Activated naive CD8-positive, alpha-beta T cell treated with anti-CD3 and anti-CD28 coated beads, Interleukin-2, amount 10 ng/mL, durations not matched to agents 7 days and 5 days (primary cell): ENCODE results near the gene SSH3. TPM values are rescaled to one million over a fixed set of nuclear protein-coding genes. Genes with fewer than 3 reads are reported as not detected.
A peak's percentile ranks its signal among the peaks of the same experiment; 100 is the strongest.
"Not testable (repeated sequence)": the region's sequence is repeated elsewhere in the genome, so short reads cannot be mapped to it uniquely, and the experiment has no call there.

Experiments
- ATAC-seq: fragments of 150-1000 bp; cut with Tn5 transposase; one replicate; pipeline ENCODE4 v1.10.0; 2021; ENCODE audit warnings: low read depth, moderate library complexity
- POLR2A ChIA-PET: fragments of 350-600 bp; sonication (Branson Sonifier 250); formaldehyde crosslinking; loops from one replicate; lab custom pipeline; 2021; ENCODE audit warnings: antibody characterized with exemption; lab: Charles Lee
- DNase-seq: peaks from one replicate; pipeline ENCODE4 v3.0.0; 2021
- H3K27ac Mint-ChIP-seq: one replicate; pipeline ENCODE4 v1.8.0; 2022; ENCODE audit warnings: mild to moderate bottlenecking, mixed read lengths
- H3K27me3 Mint-ChIP-seq: one replicate; pipeline ENCODE4 v1.8.0; 2022; ENCODE audit warnings: mild to moderate bottlenecking, moderate library complexity, mixed read lengths
- H3K36me3 Mint-ChIP-seq: one replicate; pipeline ENCODE4 v1.8.0; 2021; ENCODE audit warnings: mild to moderate bottlenecking, mixed read lengths
- H3K4me1 Mint-ChIP-seq: one replicate; pipeline ENCODE4 v1.8.0; 2021; ENCODE audit warnings: mixed read lengths
- H3K4me3 Mint-ChIP-seq: one replicate; pipeline ENCODE4 v1.8.0; 2022; ENCODE audit warnings: mild to moderate bottlenecking, moderate library complexity, mixed read lengths
- H3K9me3 Mint-ChIP-seq: one replicate; pipeline ENCODE4 v1.8.0; 2021; ENCODE audit warnings: mixed read lengths
- total RNA-seq, 2 experiments: library from RNA; stranded (reverse); gene quantifications; one replicate each; pipeline ENCODE4 v1.2.3, GENCODE V29; 2021

The SSH3 gene
- total RNA-seq: 10 to 100 TPM; 24.6 to 27.0 TPM

- Mint-ChIP-seq H3K36me3 (peaks cover 9% of the 10 kb centered on the region), H3K27ac (peak within 1 kb of the TSS; percentile 75), H3K4me1 (peaks cover 8% of the 10 kb centered on the region), H3K4me3 (peak within 1 kb of the TSS; percentile 68), H3K9me3 (no peaks in the 10 kb centered on the region), H3K27me3 (no peaks in the 10 kb centered on the region)
- POLR2A ChIA-PET: interaction anchor here (0.7 to 5.6 kb wide), 15 partner anchors 10 to 63 kb away, joined by 3 to 66 read pairs (median 7); partner anchors contain the start of genes ANKRD13D, GRK2 and POLD4
- DNase-seq (peak; percentile 76), ATAC-seq (peak; percentile 79)
These were observed at the start of gene SSH3 for GRCh38 chr11:67303132-67303834. SSH3 (plus strand) TSS chr11:67303530; CDS start chr11:67303626, 96 bp downstream.

- H3K27me3 Mint-ChIP-seq: no peaks in the 10 kb centered on the region
- peaks cover 42% of the 10 kb centered on the region for H3K4me1 Mint-ChIP-seq
- H3K4me3 Mint-ChIP-seq: peak overlapping the region; percentile 27
- H3K36me3 Mint-ChIP-seq: peaks cover 33% of the 10 kb centered on the region
- H3K27ac Mint-ChIP-seq: peak overlapping the region; percentile 78
- peak; percentile 34 for ATAC-seq
- H3K9me3 Mint-ChIP-seq: no peaks in the 10 kb centered on the region
- DNase-seq: peak; percentile 14
- POLR2A ChIA-PET: interaction anchor here (1.2 to 4.8 kb wide), 6 partner anchors 9 to 64 kb away, joined by 3 to 38 read pairs (median 8); partner anchors contain the start of gene ANKRD13D
These were observed 49.3 kb upstream of the SSH3 start for GRCh38 chr11:67253872-67254624.

- Mint-ChIP-seq H3K36me3 (peaks cover 30% of the 10 kb centered on the region), H3K4me3 (no peak overlapping the region), H3K4me1 (peaks cover 45% of the 10 kb centered on the region), H3K9me3 (no peaks in the 10 kb centered on the region), H3K27me3 (no peaks in the 10 kb centered on the region), H3K27ac (no peak overlapping the region)
- ATAC-seq (no peak), DNase-seq (peak; percentile 17)
- POLR2A ChIA-PET: no interaction called here
These were observed 48.5 kb upstream of the SSH3 start for GRCh38 chr11:67254798-67255197.

- no peak for ATAC-seq
- Mint-ChIP-seq H3K9me3 (no peaks in the 10 kb centered on the region), H3K4me1 (peaks cover 45% of the 10 kb centered on the region), H3K4me3 (no peak overlapping the region), H3K36me3 (peaks cover 29% of the 10 kb centered on the region), H3K27me3 (no peaks in the 10 kb centered on the region), H3K27ac (peak overlapping the region; percentile 22)
- POLR2A ChIA-PET: no interaction called here
- peak; percentile 18 for DNase-seq
These were observed 48.0 kb upstream of the SSH3 start for GRCh38 chr11:67255353-67255752.

- POLR2A ChIA-PET: no interaction called here
- no peak for ATAC-seq
- Mint-ChIP-seq H3K27me3 (no peaks in the 10 kb centered on the region), H3K36me3 (peaks cover 25% of the 10 kb centered on the region), H3K4me3 (no peak overlapping the region), H3K4me1 (peaks cover 43% of the 10 kb centered on the region), H3K9me3 (no peaks in the 10 kb centered on the region), H3K27ac (peak overlapping the region; percentile 22)
- peak; percentile 22 for DNase-seq
These were observed 47.5 kb upstream of the SSH3 start for GRCh38 chr11:67255864-67256263.

- ATAC-seq (no peak), DNase-seq (no peak)
- Mint-ChIP-seq H3K27me3 (no peaks in the 10 kb centered on the region), H3K4me1 (peaks cover 44% of the 10 kb centered on the region), H3K4me3 (no peak overlapping the region), H3K9me3 (no peaks in the 10 kb centered on the region), H3K36me3 (peaks cover 24% of the 10 kb centered on the region), H3K27ac (no peak overlapping the region)
- POLR2A ChIA-PET: no interaction called here
These were observed 46.7 kb upstream of the SSH3 start for GRCh38 chr11:67256477-67257135.

- peaks cover 8% of the 10 kb centered on the region for H3K36me3 Mint-ChIP-seq
- ATAC-seq (no peak), DNase-seq (peak; percentile 14)
- H3K9me3 Mint-ChIP-seq: no peaks in the 10 kb centered on the region
- no peak overlapping the region for H3K4me3 Mint-ChIP-seq
- H3K27me3 Mint-ChIP-seq: no peaks in the 10 kb centered on the region
- no peak overlapping the region for H3K27ac Mint-ChIP-seq
- POLR2A ChIA-PET: no interaction called here
- H3K4me1 Mint-ChIP-seq: peaks cover 39% of the 10 kb centered on the region
These were observed 42.9 kb upstream of the SSH3 start for GRCh38 chr11:67260406-67260805.

GRCh38 chr11:67260885-67261639 lies 42.3 kb upstream of the SSH3 start:
- peak; percentile 73 for DNase-seq
- H3K9me3 Mint-ChIP-seq, ATAC-seq, H3K27ac Mint-ChIP-seq, H3K36me3 Mint-ChIP-seq, H3K27me3 Mint-ChIP-seq: not testable (repeated sequence)
- H3K4me1 Mint-ChIP-seq: peaks cover 45% of the 10 kb centered on the region
- H3K4me3 Mint-ChIP-seq: peak overlapping the region; percentile 71
- POLR2A ChIA-PET: interaction anchor here (1.2 to 4.5 kb wide), 6 partner anchors 11 to 92 kb away, joined by 5 to 29 read pairs (median 6); partner anchors contain the start of genes ANKRD13D and POLD4

- Mint-ChIP-seq H3K4me1 (peaks cover 46% of the 10 kb centered on the region), H3K4me3 (peak overlapping the region; percentile 59), H3K36me3 (peaks cover 3% of the 10 kb centered on the region), H3K27me3 (no peaks in the 10 kb centered on the region), H3K9me3 (no peaks in the 10 kb centered on the region), H3K27ac (no peak overlapping the region)
- ATAC-seq (no peak), DNase-seq (no peak)
- POLR2A ChIA-PET: interaction anchor here (0.5 to 4.5 kb wide), 11 partner anchors 8 to 252 kb away, joined by 3 to 29 read pairs (median 5); partner anchors contain the start of genes ANKRD13D, POLD4 and SSH3
These were observed 41.7 kb upstream of the SSH3 start for GRCh38 chr11:67261640-67261945.

- Mint-ChIP-seq H3K4me1 (peaks cover 46% of the 10 kb centered on the region), H3K27me3 (no peaks in the 10 kb centered on the region), H3K27ac (peak overlapping the region; percentile 80), H3K9me3 (no peaks in the 10 kb centered on the region), H3K36me3 (peaks cover 4% of the 10 kb centered on the region), H3K4me3 (peak overlapping the region; percentile 65)
- DNase-seq: peak; percentile 43
- ATAC-seq: no peak
- POLR2A ChIA-PET: interaction anchor here (0.5 to 4.5 kb wide), 15 partner anchors 9 to 251 kb away, joined by 3 to 29 read pairs (median 5); partner anchors contain the start of genes ANKRD13D, POLD4, RAD9A and SSH3
These were observed 41.2 kb upstream of the SSH3 start for GRCh38 chr11:67261946-67262681.

- peak; percentile 40 for ATAC-seq
- H3K4me1 Mint-ChIP-seq: peaks cover 48% of the 10 kb centered on the region
These were observed 40.3 kb upstream of the SSH3 start for GRCh38 chr11:67262731-67263675.

More at GRCh38 chr11:67262731-67263675, 40.3 kb upstream of the SSH3 start:
- POLR2A ChIA-PET: interaction anchor here (0.5 to 4.5 kb wide), 12 partner anchors 8 to 181 kb away, joined by 3 to 29 read pairs (median 6); partner anchors contain the start of genes ANKRD13D, POLD4, RAD9A and SSH3
- Mint-ChIP-seq H3K27me3 (no peaks in the 10 kb centered on the region), H3K4me3 (peak overlapping the region; percentile 65), H3K27ac (peak overlapping the region; percentile 80), H3K9me3 (no peaks in the 10 kb centered on the region), H3K36me3 (peaks cover 12% of the 10 kb centered on the region)
- DNase-seq: peak; percentile 78
